Stimulated activated CD8-positive, alpha-beta memory T cell treated with anti-CD3 and anti-CD28 coated beads, Interleukin-15, amount 100 ng/mL, for 24 hours (primary cell): ENCODE results near the gene AVP.
"Not testable (repeated sequence)": the region's sequence is repeated elsewhere in the genome, so short reads cannot be mapped to it uniquely, and the experiment has no call there.

ENCODE experiments used
- DNase-seq: peaks from one replicate; pipeline ENCODE4 v3.0.0-alpha.2; 2020; ENCODE audit warnings: low read depth

AVP gene

GRCh38 chr20:3082955-3083952 lies 1.3 kb downstream of the AVP start:
- no peak for DNase-seq

- DNase-seq, result no peak
Measured at GRCh38 chr20:3082306-3082951, 2.1 kb downstream of the AVP start.

- DNase-seq, result no peak
Measured at GRCh38 chr20:3081641-3082040, 2.9 kb downstream of the AVP start.

- DNase-seq, result no peak
Measured at GRCh38 chr20:3080939-3081388, 3.6 kb downstream of the AVP start.

- no peak for DNase-seq
Measured at GRCh38 chr20:3077618-3078134, 6.8 kb downstream of the AVP start.

- not testable (repeated sequence) for DNase-seq
Measured at GRCh38 chr20:3075315-3075714, 9.2 kb downstream of the AVP start.

GRCh38 chr20:3074812-3075211 lies 9.7 kb downstream of the AVP start:
- no peak for DNase-seq

- DNase-seq, result not testable (repeated sequence)
Measured at GRCh38 chr20:3073251-3073643, 11.3 kb downstream of the AVP start.

GRCh38 chr20:3072530-3073250 lies 11.8 kb downstream of the AVP start:
- no peak for DNase-seq

- no peak for DNase-seq
Measured at GRCh38 chr20:3071610-3072529, 12.7 kb downstream of the AVP start, which contains the start of gene OXT. Gene OXT (plus strand): TSS chr20:3071620. CDS start chr20:3071656, 36 bp downstream.

- DNase-seq, result no peak
Measured at GRCh38 chr20:3071266-3071609, 13.3 kb downstream of the AVP start.

- no peak for DNase-seq
Measured at GRCh38 chr20:3070725-3071124, 13.8 kb downstream of the AVP start.

GRCh38 chr20:3068986-3069900 lies 15.3 kb downstream of the AVP start:
- DNase-seq, result no peak

GRCh38 chr20:3068075-3068474 lies 16.4 kb downstream of the AVP start:
- DNase-seq, result no peak

GRCh38 chr20:3067139-3068014 lies 17.1 kb downstream of the AVP start:
- no peak for DNase-seq

GRCh38 chr20:3064119-3064518 lies 20.4 kb downstream of the AVP start:
- DNase-seq, result not testable (repeated sequence)

- no peak for DNase-seq
Measured at GRCh38 chr20:3059489-3059888, 25.0 kb downstream of the AVP start.

GRCh38 chr20:3051385-3052019 lies 33.0 kb downstream of the AVP start:
- DNase-seq, result no peak
